HG02623 (cell line): ENCODE measurements around the gene BHLHE41.

Experiments used
- ATAC-seq: cut with Tn5 transposase; IDR thresholded peaks from one replicate; pipeline ENCODE4 v1.9.1; 2021; ENCODE audit warnings: moderate library complexity; ENCODE audit not compliant: unreplicated experiment

Gene BHLHE41

GRCh38 chr12:26114720-26115401 lies 10.0 kb downstream of the BHLHE41 start:
- ATAC-seq: no peak

GRCh38 chr12:26113853-26114719 lies 10.8 kb downstream of the BHLHE41 start:
- ATAC-seq: peak; percentile 53

- no peak for ATAC-seq
Observed at GRCh38 chr12:26113181-26113654, 11.6 kb downstream of the BHLHE41 start.

- ATAC-seq: no peak
Observed at GRCh38 chr12:26112703-26113147, 12.1 kb downstream of the BHLHE41 start.

- no peak for ATAC-seq
Observed at GRCh38 chr12:26112232-26112631, 12.6 kb downstream of the BHLHE41 start.

GRCh38 chr12:26109343-26109881 lies 15.4 kb downstream of the BHLHE41 start:
- no peak for ATAC-seq

- no peak for ATAC-seq
Observed at GRCh38 chr12:26108915-26109314, 15.9 kb downstream of the BHLHE41 start.

- no peak for ATAC-seq
Observed at GRCh38 chr12:26106347-26106746, 18.5 kb downstream of the BHLHE41 start.

- ATAC-seq: no peak
Observed at GRCh38 chr12:26102953-26103352, 21.9 kb downstream of the BHLHE41 start.

GRCh38 chr12:26101763-26102162 lies 23.1 kb downstream of the BHLHE41 start:
- no peak for ATAC-seq

- ATAC-seq: no peak
Observed at GRCh38 chr12:26101350-26101734, 23.5 kb downstream of the BHLHE41 start.

- ATAC-seq: no peak
Observed at GRCh38 chr12:26100666-26101349, 24.0 kb downstream of the BHLHE41 start.

GRCh38 chr12:26097046-26097878 lies 27.6 kb downstream of the BHLHE41 start:
- peak; percentile 82 for ATAC-seq

GRCh38 chr12:26096036-26096435 lies 28.8 kb downstream of the BHLHE41 start:
- no peak for ATAC-seq

GRCh38 chr12:26095186-26095585 lies 29.7 kb downstream of the BHLHE41 start:
- ATAC-seq: no peak

- ATAC-seq: no peak
Observed at GRCh38 chr12:26092346-26093105, 32.3 kb downstream of the BHLHE41 start.

GRCh38 chr12:26091822-26092221 lies 33.0 kb downstream of the BHLHE41 start:
- ATAC-seq: no peak

GRCh38 chr12:26090836-26091510 lies 33.9 kb downstream of the BHLHE41 start:
- ATAC-seq: no peak

GRCh38 chr12:26088998-26089397 lies 35.8 kb downstream of the BHLHE41 start:
- peak; percentile 99 for ATAC-seq
